ENCODE results near the gene FARS2.
"Not testable (repeated sequence)": the region's sequence is repeated elsewhere in the genome, so short reads cannot be mapped to it uniquely, and the experiment has no call there.

The FARS2 gene

GRCh38 chr6:5652406-5653137 is 391.3 kb downstream of the FARS2 start:
- DNase-seq, result no peak

GRCh38 chr6:5653801-5654200 is 392.5 kb downstream of the FARS2 start:
- DNase-seq, result no peak

DNA sequence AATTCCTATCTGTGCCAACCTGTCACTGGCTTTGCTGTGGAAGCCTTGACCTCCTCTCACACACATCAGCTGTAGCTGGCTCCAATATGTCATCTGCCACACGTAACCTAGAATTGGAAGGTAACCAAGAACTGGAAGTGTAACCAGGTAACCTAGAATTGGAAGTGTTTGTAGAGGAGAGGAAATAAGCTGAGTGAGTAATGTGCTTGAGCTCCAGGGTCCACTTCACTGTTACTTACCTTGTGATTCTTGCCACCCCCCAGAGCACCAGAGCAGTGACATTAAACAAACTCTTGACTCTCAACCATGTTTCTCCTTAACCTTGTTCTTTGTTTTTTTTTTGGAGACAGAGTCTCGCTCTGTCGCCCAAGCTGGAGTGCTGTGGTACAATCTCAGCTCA is 394.9 kb downstream of the FARS2 start:
- DNase-seq, result no peak

GRCh38 chr6:5656695-5657094 is 395.4 kb downstream of the FARS2 start:
- DNase-seq, result not testable (repeated sequence)

GRCh38 chr6:5657684-5658430 is 396.5 kb downstream of the FARS2 start:
- DNase-seq, result no peak

GRCh38 chr6:5659467-5659866 is 398.2 kb downstream of the FARS2 start:
- DNase-seq, result no peak

GRCh38 chr6:5660772-5661171 is 399.5 kb downstream of the FARS2 start:
- DNase-seq, result no peak

GRCh38 chr6:5662797-5663196 is 401.5 kb downstream of the FARS2 start:
- DNase-seq, result no peak

GRCh38 chr6:5663259-5663658 is 401.9 kb downstream of the FARS2 start:
- no peak for DNase-seq

GRCh38 chr6:5663739-5664138 is 402.4 kb downstream of the FARS2 start:
- no peak for DNase-seq

DNA sequence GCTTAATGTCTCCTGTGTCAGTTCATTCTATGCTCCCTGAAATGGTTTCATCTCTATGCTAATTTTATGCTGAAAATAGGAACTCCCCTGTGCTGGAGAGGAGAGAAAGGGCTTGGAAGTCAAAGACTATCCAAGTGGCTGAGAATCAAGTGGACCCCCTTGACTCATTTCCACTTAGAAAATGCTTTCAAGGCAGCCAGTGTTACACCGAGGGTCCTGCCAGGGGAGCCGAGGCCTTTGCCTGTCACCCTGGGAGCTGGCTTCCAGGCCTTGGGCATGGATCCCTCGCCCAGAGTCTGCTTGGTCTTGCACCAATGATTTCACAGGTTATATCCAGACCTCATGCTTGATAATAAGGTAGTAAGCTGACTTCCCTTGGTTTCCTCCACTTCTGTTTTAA is 402.8 kb downstream of the FARS2 start:
- no peak for DNase-seq

- DNase-seq, result peak; percentile 6
These were observed 403.9 kb downstream of the FARS2 start for GRCh38 chr6:5665173-5665572.

DNA sequence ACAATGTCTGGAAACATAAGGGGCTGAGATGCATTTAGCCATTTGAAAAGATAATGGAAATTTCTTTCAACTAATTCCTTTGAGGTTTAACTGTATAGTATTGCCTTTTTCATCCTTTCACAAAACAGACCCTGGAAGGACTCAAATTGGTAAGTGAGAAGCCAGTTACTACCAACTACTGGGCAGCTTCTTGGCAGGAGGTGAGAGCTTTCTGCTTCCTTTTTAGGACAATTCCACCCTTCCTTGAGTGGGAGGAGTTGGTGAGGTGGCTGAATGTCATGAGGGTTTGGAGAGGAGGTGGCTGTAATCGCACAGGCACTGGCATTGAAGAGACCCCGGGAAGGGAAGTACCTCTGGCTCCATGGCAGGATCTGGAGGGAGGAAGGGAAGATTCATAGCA is 404.4 kb downstream of the FARS2 start:
- DNase-seq, result no peak

GRCh38 chr6:5666695-5667094 is 405.4 kb downstream of the FARS2 start:
- DNase-seq, result no peak

GRCh38 chr6:5667737-5668136 is 406.4 kb downstream of the FARS2 start:
- DNase-seq, result no peak

DNA sequence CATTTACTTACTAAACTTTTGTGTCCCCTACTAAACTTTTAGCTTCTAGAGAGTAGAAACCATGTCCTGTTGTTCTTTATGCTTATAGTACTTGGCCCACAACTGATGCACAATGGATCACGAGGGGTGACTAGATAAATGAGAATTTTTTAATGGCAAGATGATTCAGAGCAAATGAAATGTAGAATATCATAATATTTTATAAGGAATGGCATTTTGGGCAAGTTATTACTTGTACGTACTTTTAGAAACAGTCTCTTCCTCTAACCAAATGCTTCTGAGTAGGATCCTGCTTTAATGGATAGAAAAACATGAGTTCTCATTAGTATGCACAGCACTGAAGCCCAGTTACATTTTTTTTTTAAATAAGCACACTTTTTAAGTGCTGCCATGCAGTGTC is 409.1 kb downstream of the FARS2 start:
- no peak for DNase-seq

DNA sequence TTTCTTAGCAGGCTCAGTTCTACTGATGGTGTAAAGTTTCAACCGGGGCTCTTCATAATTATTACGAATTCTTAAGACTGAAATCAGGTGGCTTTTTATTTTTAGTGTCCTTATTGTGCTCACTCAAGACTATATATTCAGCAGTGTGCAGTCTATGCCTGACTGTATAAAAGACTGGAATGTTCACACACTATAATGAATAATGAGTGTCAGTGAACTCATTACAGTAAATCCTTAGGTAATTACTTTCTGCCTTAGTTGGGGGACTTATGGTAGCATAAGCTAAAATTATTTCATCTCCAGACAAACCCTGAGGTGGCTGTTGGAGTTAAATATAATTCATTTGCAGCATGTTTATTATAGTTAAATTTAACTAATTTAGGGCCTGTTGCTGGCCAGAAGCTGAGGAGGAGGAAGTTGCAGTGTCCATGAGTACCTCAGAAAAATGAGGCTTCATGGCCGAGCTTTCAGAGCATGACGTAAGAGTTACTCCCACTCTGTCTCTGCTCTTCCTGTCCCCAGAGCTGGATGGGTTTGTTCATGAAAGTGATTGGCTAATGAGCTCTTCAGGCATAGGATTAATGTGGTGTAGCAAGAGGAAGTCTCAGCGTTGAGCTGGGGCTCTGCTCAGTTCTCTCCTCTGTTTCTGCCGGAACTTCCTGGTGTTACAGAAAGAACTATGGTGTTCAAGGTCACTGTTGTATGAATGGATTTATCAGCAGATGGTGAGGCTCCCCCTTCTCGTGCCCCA is 409.7 kb downstream of the FARS2 start:
- DNase-seq, result no peak

DNA sequence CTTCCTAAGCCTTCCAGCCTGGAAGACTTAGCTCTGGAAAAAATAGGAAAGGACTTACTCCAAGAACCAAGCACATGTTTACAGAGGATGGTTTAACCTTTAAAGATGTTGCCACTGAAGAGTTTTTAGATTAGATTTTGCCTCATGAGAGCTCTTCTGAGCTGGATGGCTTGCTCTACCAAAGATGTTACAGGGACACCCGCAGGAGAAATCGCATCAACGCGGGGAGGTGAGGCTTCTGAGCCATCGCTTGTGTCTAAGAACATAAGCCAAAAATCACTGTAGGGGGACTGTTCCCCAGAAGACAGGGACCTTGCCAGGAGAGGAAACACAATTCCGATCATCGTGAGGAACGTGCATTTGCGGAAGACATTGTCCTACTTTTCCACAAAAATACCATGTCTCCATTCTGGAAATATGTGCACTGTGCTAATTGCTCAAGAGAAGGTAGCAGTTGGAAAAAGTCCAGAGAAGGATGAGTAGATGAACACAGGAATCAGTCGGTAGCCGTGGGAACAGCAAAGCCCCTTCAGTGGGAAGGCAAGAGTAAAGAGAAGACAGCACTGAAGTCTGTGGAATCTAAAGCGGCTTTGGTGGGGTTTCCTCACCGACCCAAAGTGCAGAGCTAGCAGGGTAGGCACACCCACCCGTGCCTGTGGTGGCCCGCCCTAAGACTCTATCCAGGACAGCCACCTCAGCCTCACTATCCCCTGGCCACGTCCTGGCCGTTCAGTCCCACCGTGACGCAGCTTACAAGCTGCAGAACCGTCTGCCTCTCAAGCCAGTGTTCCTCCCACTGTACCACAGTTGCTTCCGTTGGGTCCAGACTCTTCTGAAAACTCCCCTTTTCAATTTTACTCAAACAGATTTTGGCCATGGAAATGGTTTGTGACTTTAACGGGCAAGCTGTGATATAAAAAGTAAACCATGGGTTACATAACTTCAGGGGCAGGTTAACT is 410.6 kb downstream of the FARS2 start:
- no peak for DNase-seq

DNA sequence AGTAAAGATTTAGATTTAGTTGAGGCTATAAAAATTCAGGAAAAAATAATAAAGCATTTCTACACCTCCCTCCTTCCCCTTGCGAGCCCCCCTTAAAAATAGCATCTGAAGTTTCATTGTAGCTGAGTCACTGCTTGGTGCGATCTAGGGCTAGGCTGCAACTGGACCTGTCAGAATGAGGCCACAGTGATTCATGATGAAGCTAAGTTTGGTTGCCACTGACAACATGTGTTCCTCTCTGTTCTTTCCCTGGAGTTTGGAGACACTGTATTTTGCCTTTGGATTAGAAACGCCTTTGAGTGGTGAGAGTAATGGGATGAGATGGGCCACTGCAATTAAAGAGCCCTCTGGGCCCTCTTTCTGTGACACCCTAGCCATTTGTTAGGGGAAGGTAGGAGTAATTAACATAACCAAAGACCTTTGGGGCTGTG is 411.3 kb downstream of the FARS2 start:
- no peak for DNase-seq

DNA sequence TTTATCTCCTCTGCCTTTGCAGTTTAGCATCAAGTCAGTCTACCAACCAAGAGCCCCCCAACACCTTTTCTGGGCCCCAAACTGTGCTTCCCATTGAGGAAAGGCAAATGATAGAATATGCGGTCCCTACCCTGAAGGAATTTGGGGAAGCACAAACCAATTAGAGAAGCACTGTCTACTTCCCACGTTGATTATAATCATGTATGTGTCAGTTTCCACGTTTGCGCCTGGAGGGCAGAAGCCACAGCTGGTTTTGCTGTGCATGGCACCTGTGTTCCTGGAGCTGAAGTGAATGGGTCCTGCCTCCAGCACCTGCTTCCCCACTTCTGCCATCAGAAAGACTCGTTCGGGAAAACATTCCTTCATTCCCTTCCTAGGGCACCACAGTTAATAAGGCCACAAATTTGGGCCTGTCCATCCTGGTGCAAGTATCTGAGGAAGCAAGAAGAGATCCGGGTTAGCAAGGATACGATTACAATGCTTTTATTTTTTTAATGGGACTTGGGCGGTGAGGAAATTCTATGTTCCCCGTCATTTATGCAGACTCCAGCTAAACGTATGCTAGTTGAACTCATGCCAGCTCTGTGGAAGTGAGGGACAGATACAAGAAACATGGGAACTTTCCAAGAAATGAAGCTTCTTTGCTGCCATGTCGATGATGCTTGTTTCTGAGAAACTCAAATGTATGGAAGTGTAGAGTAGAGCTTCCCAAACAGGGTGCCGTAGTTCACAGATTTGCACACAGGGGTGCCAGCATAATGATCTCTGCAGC is 411.9 kb downstream of the FARS2 start:
- DNase-seq, result no peak

DNA sequence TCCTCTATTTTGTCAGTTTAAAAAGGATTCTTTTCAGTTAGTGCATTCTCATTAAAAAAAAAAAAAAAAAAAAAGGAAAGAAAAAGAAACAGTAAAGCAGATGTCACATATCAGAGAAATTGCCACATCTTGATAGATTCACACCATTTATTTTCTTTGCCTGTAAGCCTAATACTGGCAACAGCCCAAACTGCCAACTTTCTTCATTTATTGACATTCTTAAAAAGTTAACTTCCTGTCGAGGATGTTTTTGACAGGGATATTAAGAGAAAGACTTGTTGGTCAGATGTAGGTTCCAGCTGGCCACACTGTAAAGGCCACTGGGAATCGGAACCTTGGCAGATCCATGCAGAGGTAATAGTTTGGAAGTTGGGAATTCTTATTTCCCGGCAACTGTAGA is 412.8 kb downstream of the FARS2 start:
- no peak for DNase-seq

GRCh38 chr6:5674721-5675120 is 413.4 kb downstream of the FARS2 start:
- no peak for DNase-seq
